Spleen (tissue), 7 donors: ENCODE results near the gene UGDH.

Source experiments
- CTCF ChIP-seq, 11 experiments: fragments of 200-600 bp in 7 of 11; fragments of 450-650 bp in 4 of 11; sonication (generic) in 4 of 11; IDR thresholded peaks in 8 of 11; conservative IDR thresholded peaks in 3 of 11; 1 replicate in 7 of 11; 2 replicates in 4 of 11; pipeline versions ENCODE4 v1.4.0 to v1.8.0; 2016 to 2021; ENCODE audit warnings: antibody characterized with exemption in 11 of 11, inconsistent platforms in 4 of 11, mild to moderate bottlenecking in 1 of 11
- POLR2AphosphoS5 ChIP-seq, 3 donors: sonication (generic); formaldehyde crosslinking; IDR thresholded peaks; one replicate each; pipeline ENCODE4 v1.5.1; 2017; ENCODE audit warnings: antibody characterized with exemption in 3 of 3
- donor health status: DM: no; HTN: no; CAD: no; lungs with moderate emphysema.
- donor health status: DM: no; HTN: no; CAD: no.
- donor health status: DM: no; HTN: no; CAD: no.

GRCh38 chr4:39490322-39490721 is 36.9 kb downstream of the UGDH start:
- TF ChIP-seq CTCF (IDR thresholded peaks at IDR 0.05 in 8 of 11, conservative IDR thresholded peaks at IDR 0.05 in 3 of 11) (no peak), POLR2AphosphoS5 (IDR thresholded peaks at IDR 0.05) (no peak)
